GM23338 (cell line): Measurements from ENCODE around the gene SYCN. TPM values are rescaled to one million over a fixed set of nuclear protein-coding genes. Genes with fewer than 3 reads are reported as not detected.

ENCODE experiments used
- ATAC-seq: fragments of 200-7000 bp; cut with Tn5 transposase; 3 replicates; pipeline ENCODE4 v1.9.1; 2020
- DNase-seq: peaks from one replicate; pipeline ENCODE4 v3.0.0-alpha.2; 2015; ENCODE audit warnings: low spot score
- H2AFZ ChIP-seq: fragments of 200-600 bp; sonication (generic); 2 replicates; pipeline ENCODE4 v1.8.0; 2016; ENCODE audit warnings: antibody characterized with exemption, mild to moderate bottlenecking, moderate library complexity
- H3F3A ChIP-seq: fragments of 200-600 bp; sonication (generic); replicated peaks from 2 replicates; pipeline ENCODE4 v1.8.0; 2017; ENCODE audit warnings: antibody characterized with exemption, mixed run types, low read depth
- H3K27ac ChIP-seq: fragments of 200-600 bp; sonication (generic); 2 replicates; pipeline ENCODE4 v1.6.1; 2016; ENCODE audit warnings: low read depth
- H3K27me3 ChIP-seq: fragments of 200-600 bp; sonication (generic); 2 replicates; pipeline ENCODE4 v1.8.0; 2016; ENCODE audit warnings: mild to moderate bottlenecking, mixed run types, moderate library complexity; ENCODE audit not compliant: insufficient read depth
- H3K36me3 ChIP-seq: fragments of 200-600 bp; sonication (generic); 2 replicates; pipeline ENCODE4 v1.8.0; 2016; ENCODE audit warnings: mild to moderate bottlenecking; ENCODE audit not compliant: insufficient read depth
- H3K4me1 ChIP-seq: fragments of 200-600 bp; sonication (generic); 2 replicates; pipeline ENCODE4 v1.8.0; 2016; ENCODE audit warnings: mild to moderate bottlenecking, moderate library complexity; ENCODE audit not compliant: insufficient read depth
- H3K4me2 ChIP-seq: fragments of 200-600 bp; sonication (generic); 2 replicates; pipeline ENCODE4 v1.7.1; 2017; ENCODE audit warnings: mixed run types
- H3K4me3 ChIP-seq: fragments of 200-600 bp; sonication (generic); 2 replicates; pipeline ENCODE4 v1.6.1; 2016; ENCODE audit warnings: mixed run types
- H3K79me2 ChIP-seq: fragments of 200-600 bp; sonication (generic); replicated peaks from 2 replicates; pipeline ENCODE4 v1.8.0; 2017; ENCODE audit warnings: mild to moderate bottlenecking; ENCODE audit not compliant: insufficient read depth
- H3K9me2 ChIP-seq: fragments of 200-600 bp; sonication (generic); 2 replicates; pipeline ENCODE4 v1.8.0; 2017; ENCODE audit not compliant: insufficient read depth
- H4K20me1 ChIP-seq: fragments of 200-600 bp; sonication (generic); replicated peaks from 2 replicates; pipeline ENCODE4 v1.8.0; 2017; ENCODE audit warnings: mild to moderate bottlenecking; ENCODE audit not compliant: insufficient read depth
- H3K27ac Mint-ChIP-seq: 2 replicates; pipeline ENCODE4 v1.8.0; 2020; ENCODE audit warnings: inconsistent platforms, mild to moderate bottlenecking, moderate library complexity, mixed read lengths
- H3K27me3 Mint-ChIP-seq: 3 replicates; pipeline ENCODE4 v1.8.0; 2022; ENCODE audit warnings: low read depth, mild to moderate bottlenecking, moderate library complexity, mixed read lengths, inconsistent platforms; ENCODE audit not compliant: insufficient read depth, poor library complexity
- H3K36me3 Mint-ChIP-seq: 3 replicates; pipeline ENCODE4 v1.8.0; 2021; ENCODE audit warnings: low read depth, mild to moderate bottlenecking, inconsistent platforms, moderate library complexity, mixed read lengths
- H3K4me1 Mint-ChIP-seq: 3 replicates; pipeline ENCODE4 v1.8.0; 2020; ENCODE audit warnings: mild to moderate bottlenecking, inconsistent platforms, mixed read lengths
- H3K4me3 Mint-ChIP-seq: 3 replicates; pipeline ENCODE4 v1.8.0; 2021; ENCODE audit warnings: moderate library complexity, mild to moderate bottlenecking, inconsistent platforms, mixed read lengths
- H3K9me3 Mint-ChIP-seq: 3 replicates; pipeline ENCODE4 v1.8.0; 2020; ENCODE audit warnings: moderate library complexity, mild to moderate bottlenecking, inconsistent platforms, mixed read lengths
- EZH2phosphoT487 ChIP-seq: fragments of 200-600 bp; sonication (generic); IDR thresholded peaks from one replicate; pipeline ENCODE4 v1.8.1; 2018; ENCODE audit warnings: antibody characterized with exemption; ENCODE audit not compliant: unreplicated experiment
- NANOG ChIP-seq: IDR thresholded peaks from 2 replicates; pipeline ENCODE4 v1.6.1; 2016; ENCODE audit warnings: antibody characterized with exemption, borderline replicate concordance
- STAT1 ChIP-seq: IDR thresholded peaks from one replicate; pipeline ENCODE4 v1.6.1; 2016; ENCODE audit warnings: antibody characterized with exemption; ENCODE audit not compliant: unreplicated experiment
- polyA plus RNA-seq: library from polyadenylated mRNA; unstranded; fragments of >200 nt; fragmentation: Nextera tagmentation; extraction: Ambion mirVana; gene quantifications from 2 replicates; pipeline ENCODE4 v1.2.1, GENCODE V29; 2016
- total RNA-seq: library from RNA; depleted of rRNA; stranded (reverse); fragments of >200 nt; shearing (Covaris generic); gene quantifications from 2 replicates; pipeline ENCODE4 v1.2.3, GENCODE V29; 2014
- TF ChIP-seq, protein P1 (sequence below), 2 experiments: fragments of 200-600 bp in 1 of 2; sonication (generic) in 1 of 2; conservative IDR thresholded peaks; 2 replicates each; pipeline versions ENCODE4 v1.5.1 to v1.6.1; 2016 to 2017; ENCODE audit warnings: antibody characterized with exemption in 2 of 2, low read depth in 2 of 2, mild to moderate bottlenecking in 2 of 2, moderate library complexity in 1 of 2
- TF ChIP-seq, protein P2 (sequence below): IDR thresholded peaks from one replicate; pipeline ENCODE4 v1.6.1; 2018; ENCODE audit warnings: antibody characterized with exemption; ENCODE audit not compliant: unreplicated experiment
- TF ChIP-seq, protein P3 (sequence below): IDR thresholded peaks from 2 replicates; pipeline ENCODE4 v1.6.1; 2016; ENCODE audit warnings: antibody characterized with exemption
- TF ChIP-seq, protein P4 (sequence below): fragments of 250-450 bp; sonication (Bioruptor Pico); IDR thresholded peaks from 2 replicates; pipeline ENCODE4 v1.5.0; 2020; ENCODE audit warnings: mild to moderate bottlenecking, moderate library complexity

Gene SYCN
- total and polyA plus RNA-seq, 2 experiments from 2014 or later: not detected

DNA sequence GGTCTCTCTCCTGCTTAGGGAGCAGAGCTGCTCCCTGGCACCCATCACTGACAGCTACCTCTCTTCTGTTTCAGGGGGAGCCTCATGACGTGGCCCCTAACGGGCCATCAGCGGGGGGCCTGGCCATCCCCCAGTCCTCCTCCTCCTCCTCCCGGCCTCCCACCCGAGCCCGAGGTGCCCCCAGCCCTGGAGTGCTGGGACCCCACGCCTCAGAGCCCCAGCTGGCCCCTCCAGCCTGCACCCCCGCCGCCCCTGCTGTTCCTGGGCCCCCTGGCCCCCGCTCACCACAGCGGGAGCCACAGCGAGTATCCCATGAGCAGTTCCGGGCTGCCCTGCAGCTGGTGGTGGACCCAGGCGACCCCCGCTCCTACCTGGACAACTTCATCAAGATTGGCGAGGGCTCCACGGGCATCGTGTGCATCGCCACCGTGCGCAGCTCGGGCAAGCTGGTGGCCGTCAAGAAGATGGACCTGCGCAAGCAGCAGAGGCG lies 30.5 kb downstream of the SYCN start (continued):
- TF ChIP-seq, protein P1, sequence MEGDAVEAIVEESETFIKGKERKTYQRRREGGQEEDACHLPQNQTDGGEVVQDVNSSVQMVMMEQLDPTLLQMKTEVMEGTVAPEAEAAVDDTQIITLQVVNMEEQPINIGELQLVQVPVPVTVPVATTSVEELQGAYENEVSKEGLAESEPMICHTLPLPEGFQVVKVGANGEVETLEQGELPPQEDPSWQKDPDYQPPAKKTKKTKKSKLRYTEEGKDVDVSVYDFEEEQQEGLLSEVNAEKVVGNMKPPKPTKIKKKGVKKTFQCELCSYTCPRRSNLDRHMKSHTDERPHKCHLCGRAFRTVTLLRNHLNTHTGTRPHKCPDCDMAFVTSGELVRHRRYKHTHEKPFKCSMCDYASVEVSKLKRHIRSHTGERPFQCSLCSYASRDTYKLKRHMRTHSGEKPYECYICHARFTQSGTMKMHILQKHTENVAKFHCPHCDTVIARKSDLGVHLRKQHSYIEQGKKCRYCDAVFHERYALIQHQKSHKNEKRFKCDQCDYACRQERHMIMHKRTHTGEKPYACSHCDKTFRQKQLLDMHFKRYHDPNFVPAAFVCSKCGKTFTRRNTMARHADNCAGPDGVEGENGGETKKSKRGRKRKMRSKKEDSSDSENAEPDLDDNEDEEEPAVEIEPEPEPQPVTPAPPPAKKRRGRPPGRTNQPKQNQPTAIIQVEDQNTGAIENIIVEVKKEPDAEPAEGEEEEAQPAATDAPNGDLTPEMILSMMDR (conservative IDR thresholded peaks at IDR 0.05; ENCODE audit: low read depth in 2 of 2): no peak
- TF ChIP-seq, protein P2, sequence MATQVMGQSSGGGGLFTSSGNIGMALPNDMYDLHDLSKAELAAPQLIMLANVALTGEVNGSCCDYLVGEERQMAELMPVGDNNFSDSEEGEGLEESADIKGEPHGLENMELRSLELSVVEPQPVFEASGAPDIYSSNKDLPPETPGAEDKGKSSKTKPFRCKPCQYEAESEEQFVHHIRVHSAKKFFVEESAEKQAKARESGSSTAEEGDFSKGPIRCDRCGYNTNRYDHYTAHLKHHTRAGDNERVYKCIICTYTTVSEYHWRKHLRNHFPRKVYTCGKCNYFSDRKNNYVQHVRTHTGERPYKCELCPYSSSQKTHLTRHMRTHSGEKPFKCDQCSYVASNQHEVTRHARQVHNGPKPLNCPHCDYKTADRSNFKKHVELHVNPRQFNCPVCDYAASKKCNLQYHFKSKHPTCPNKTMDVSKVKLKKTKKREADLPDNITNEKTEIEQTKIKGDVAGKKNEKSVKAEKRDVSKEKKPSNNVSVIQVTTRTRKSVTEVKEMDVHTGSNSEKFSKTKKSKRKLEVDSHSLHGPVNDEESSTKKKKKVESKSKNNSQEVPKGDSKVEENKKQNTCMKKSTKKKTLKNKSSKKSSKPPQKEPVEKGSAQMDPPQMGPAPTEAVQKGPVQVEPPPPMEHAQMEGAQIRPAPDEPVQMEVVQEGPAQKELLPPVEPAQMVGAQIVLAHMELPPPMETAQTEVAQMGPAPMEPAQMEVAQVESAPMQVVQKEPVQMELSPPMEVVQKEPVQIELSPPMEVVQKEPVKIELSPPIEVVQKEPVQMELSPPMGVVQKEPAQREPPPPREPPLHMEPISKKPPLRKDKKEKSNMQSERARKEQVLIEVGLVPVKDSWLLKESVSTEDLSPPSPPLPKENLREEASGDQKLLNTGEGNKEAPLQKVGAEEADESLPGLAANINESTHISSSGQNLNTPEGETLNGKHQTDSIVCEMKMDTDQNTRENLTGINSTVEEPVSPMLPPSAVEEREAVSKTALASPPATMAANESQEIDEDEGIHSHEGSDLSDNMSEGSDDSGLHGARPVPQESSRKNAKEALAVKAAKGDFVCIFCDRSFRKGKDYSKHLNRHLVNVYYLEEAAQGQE: no peak

DNA sequence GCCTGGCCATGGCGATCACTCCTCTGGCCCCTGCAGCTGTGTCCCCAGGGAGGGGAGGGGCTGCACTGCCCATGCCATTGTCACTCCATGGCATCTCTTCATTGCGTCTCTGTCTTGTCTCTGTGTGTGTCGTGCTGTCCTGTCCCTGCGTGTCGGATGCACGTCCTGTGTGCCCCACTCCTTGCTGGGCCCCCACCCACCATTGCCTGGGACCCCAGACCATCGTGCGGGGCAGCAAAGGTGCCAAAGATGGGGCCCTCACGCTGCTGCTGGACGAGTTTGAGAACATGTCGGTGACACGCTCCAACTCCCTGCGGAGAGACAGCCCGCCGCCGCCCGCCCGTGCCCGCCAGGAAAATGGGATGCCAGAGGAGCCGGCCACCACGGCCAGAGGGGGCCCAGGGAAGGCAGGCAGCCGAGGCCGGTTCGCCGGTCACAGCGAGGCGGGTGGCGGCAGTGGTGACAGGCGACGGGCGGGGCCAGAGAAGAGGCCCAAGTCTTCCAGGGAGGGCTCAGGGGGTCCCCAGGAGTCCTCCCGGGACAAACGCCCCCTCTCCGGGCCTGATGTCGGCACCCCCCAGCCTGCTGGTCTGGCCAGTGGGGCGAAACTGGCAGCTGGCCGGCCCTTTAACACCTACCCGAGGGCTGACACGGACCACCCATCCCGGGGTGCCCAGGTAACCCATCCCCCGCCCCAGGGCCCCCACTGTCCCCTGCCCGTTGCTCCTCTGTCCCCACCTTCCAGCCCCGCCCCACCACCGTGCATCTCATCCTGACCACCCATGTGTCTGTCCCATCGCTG lies 31.2 kb downstream of the SYCN start:
- peaks cover 5% of the 10 kb centered on the region; the same call in 2 of the 3 replicates for H3K36me3 Mint-ChIP-seq
- H2AFZ ChIP-seq: no peak overlapping the region
- H3K27me3 Mint-ChIP-seq: peaks cover 3% of the 10 kb centered on the region
- H3K4me3 ChIP-seq: no peak overlapping the region
- no peaks in the 10 kb centered on the region; the same call in 1 of the 2 replicates for H4K20me1 ChIP-seq
- peaks cover 9% of the 10 kb centered on the region; the same call in 1 of the 2 replicates for H3K4me1 ChIP-seq
- ATAC-seq (no peak), DNase-seq (no peak)
- no peaks in the 10 kb centered on the region for H3K9me3 Mint-ChIP-seq
- H3K79me2 ChIP-seq: no peaks in the 10 kb centered on the region
- no peak overlapping the region for H3K4me2 ChIP-seq
- peaks cover 12% of the 10 kb centered on the region for H3K4me1 Mint-ChIP-seq
- H3K36me3 ChIP-seq: no peaks in the 10 kb centered on the region; the same call in 1 of the 2 replicates
- H3K4me3 Mint-ChIP-seq: no peak overlapping the region
- H3K27ac Mint-ChIP-seq: peak overlapping the region; percentile 74; the same call in 1 of the 2 replicates
- H3F3A ChIP-seq: no peaks in the 10 kb centered on the region
- no peaks in the 10 kb centered on the region for H3K9me2 ChIP-seq
- no peak overlapping the region for H3K27ac ChIP-seq
- H3K27me3 ChIP-seq: no peaks in the 10 kb centered on the region
- TF ChIP-seq EZH2phosphoT487: no peak
- TF ChIP-seq, protein P1 (conservative IDR thresholded peaks at IDR 0.05; ENCODE audit: low read depth in 2 of 2): no peak
- no peak for TF ChIP-seq NANOG
- TF ChIP-seq, protein P3, sequence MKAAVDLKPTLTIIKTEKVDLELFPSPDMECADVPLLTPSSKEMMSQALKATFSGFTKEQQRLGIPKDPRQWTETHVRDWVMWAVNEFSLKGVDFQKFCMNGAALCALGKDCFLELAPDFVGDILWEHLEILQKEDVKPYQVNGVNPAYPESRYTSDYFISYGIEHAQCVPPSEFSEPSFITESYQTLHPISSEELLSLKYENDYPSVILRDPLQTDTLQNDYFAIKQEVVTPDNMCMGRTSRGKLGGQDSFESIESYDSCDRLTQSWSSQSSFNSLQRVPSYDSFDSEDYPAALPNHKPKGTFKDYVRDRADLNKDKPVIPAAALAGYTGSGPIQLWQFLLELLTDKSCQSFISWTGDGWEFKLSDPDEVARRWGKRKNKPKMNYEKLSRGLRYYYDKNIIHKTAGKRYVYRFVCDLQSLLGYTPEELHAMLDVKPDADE: no peak
- TF ChIP-seq STAT1: no peak
- TF ChIP-seq, protein P4, sequence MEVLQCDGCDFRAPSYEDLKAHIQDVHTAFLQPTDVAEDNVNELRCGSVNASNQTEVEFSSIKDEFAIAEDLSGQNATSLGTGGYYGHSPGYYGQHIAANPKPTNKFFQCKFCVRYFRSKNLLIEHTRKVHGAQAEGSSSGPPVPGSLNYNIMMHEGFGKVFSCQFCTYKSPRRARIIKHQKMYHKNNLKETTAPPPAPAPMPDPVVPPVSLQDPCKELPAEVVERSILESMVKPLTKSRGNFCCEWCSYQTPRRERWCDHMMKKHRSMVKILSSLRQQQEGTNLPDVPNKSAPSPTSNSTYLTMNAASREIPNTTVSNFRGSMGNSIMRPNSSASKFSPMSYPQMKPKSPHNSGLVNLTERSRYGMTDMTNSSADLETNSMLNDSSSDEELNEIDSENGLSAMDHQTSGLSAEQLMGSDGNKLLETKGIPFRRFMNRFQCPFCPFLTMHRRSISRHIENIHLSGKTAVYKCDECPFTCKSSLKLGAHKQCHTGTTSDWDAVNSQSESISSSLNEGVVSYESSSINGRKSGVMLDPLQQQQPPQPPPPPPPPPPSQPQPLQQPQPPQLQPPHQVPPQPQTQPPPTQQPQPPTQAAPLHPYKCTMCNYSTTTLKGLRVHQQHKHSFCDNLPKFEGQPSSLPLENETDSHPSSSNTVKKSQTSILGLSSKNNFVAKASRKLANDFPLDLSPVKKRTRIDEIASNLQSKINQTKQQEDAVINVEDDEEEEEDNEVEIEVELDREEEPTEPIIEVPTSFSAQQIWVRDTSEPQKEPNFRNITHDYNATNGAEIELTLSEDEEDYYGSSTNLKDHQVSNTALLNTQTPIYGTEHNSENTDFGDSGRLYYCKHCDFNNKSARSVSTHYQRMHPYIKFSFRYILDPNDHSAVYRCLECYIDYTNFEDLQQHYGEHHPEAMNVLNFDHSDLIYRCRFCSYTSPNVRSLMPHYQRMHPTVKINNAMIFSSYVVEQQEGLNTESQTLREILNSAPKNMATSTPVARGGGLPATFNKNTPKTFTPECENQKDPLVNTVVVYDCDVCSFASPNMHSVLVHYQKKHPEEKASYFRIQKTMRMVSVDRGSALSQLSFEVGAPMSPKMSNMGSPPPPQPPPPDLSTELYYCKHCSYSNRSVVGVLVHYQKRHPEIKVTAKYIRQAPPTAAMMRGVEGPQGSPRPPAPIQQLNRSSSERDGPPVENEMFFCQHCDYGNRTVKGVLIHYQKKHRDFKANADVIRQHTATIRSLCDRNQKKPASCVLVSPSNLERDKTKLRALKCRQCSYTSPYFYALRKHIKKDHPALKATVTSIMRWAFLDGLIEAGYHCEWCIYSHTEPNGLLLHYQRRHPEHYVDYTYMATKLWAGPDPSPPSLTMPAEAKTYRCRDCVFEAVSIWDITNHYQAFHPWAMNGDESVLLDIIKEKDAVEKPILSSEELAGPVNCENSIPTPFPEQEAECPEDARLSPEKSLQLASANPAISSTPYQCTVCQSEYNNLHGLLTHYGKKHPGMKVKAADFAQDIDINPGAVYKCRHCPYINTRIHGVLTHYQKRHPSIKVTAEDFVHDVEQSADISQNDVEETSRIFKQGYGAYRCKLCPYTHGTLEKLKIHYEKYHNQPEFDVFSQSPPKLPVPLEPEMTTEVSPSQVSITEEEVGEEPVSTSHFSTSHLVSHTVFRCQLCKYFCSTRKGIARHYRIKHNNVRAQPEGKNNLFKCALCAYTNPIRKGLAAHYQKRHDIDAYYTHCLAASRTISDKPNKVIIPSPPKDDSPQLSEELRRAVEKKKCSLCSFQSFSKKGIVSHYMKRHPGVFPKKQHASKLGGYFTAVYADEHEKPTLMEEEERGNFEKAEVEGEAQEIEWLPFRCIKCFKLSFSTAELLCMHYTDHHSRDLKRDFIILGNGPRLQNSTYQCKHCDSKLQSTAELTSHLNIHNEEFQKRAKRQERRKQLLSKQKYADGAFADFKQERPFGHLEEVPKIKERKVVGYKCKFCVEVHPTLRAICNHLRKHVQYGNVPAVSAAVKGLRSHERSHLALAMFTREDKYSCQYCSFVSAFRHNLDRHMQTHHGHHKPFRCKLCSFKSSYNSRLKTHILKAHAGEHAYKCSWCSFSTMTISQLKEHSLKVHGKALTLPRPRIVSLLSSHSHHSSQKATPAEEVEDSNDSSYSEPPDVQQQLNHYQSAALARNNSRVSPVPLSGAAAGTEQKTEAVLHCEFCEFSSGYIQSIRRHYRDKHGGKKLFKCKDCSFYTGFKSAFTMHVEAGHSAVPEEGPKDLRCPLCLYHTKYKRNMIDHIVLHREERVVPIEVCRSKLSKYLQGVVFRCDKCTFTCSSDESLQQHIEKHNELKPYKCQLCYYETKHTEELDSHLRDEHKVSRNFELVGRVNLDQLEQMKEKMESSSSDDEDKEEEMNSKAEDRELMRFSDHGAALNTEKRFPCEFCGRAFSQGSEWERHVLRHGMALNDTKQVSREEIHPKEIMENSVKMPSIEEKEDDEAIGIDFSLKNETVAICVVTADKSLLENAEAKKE (CRISPR knock-in tag): no peak
